OCI-LY3 (cell line): ENCODE results near the gene TAS2R41.

Experiments used
- CTCF ChIP-seq: fragments of 200-600, 300-600 bp; sonication (generic); IDR thresholded peaks from 2 replicates; pipeline ENCODE4 v1.5.1; 2014; ENCODE audit warnings: antibody characterized with exemption, low read length, low read depth
- EZH2phosphoT487 ChIP-seq: fragments of 200-600 bp; shearing (Covaris generic); IDR thresholded peaks from 2 replicates; pipeline ENCODE4 v1.6.1; 2018; ENCODE audit warnings: antibody characterized with exemption, mixed run types, low read depth

DNA sequence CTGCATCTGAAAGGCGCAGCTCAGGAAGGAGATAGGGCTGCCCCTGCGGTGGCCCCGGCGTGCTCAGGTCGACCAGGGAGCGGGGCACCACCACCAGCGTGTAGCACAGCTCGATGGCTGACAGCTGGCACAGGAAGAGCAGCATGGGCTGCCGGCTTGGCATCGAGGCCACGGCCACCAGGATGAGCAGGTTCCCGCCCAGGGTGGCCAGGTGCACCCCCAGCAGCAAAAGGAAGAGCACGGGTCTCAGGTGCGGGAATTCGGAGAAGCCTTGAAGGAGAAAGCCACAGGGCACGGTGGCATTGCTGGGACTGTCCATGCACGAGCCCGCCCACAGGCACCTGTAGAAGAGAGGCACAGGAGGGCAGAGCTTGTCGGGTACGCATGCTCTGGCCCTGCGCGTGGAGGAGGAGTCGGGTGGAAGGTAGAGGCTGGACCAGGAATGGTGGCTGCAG, 33.9 kb downstream of the TAS2R41 start:
- TF ChIP-seq CTCF, result no peak
- no peak for TF ChIP-seq EZH2phosphoT487
